ENCODE measurements around the gene TLR6.

- TF ChIP-seq EZH2phosphoT487 (IDR thresholded peaks at IDR 0.05; ENCODE audit: borderline replicate concordance) (no peak), CTCF (conservative IDR thresholded peaks at IDR 0.05; ENCODE audit: low read length) (no peak)
Observed at GRCh38 chr4:38896940-38897339, 40.3 kb upstream of the TLR6 start.

Measured in Loucy (cell line).